Nucleus accumbens (tissue), 56 donors: Measurements from ENCODE around the gene CAAP1.
"Not testable (repeated sequence)": the region's sequence is repeated elsewhere in the genome, so short reads cannot be mapped to it uniquely, and the experiment has no call there.

ENCODE experiments used
- DNase-seq, 56 donors: peaks; one replicate each; lab custom pipeline; 2025; lab: John Stamatoyannopoulos, UW

The CAAP1 gene

GRCh38 chr9:26892251-26893029 is at the start of gene CAAP1:
Gene CAAP1 (minus strand): TSS chr9:26892802. CDS start chr9:26892715, 87 bp downstream.
- DNase-seq: peak; percentile 17 to 95 (median 86)

- no peak for DNase-seq
These were observed 48.2 kb upstream of the CAAP1 start for GRCh38 chr9:26940779-26941178.

- DNase-seq: no peak
These were observed 47.5 kb upstream of the CAAP1 start for GRCh38 chr9:26939955-26940711.

- DNase-seq: no peak
These were observed 45.3 kb upstream of the CAAP1 start for GRCh38 chr9:26937816-26938371.

- no peak for DNase-seq
These were observed 43.2 kb upstream of the CAAP1 start for GRCh38 chr9:26935847-26936246.

- DNase-seq: no peak
These were observed 36.4 kb upstream of the CAAP1 start for GRCh38 chr9:26928902-26929495.

GRCh38 chr9:26925609-26926008 is 33.0 kb upstream of the CAAP1 start:
- no peak for DNase-seq

GRCh38 chr9:26919698-26920097 is 27.1 kb upstream of the CAAP1 start:
- no peak for DNase-seq

- no peak for DNase-seq
These were observed 20.6 kb upstream of the CAAP1 start for GRCh38 chr9:26913138-26913668.

GRCh38 chr9:26904671-26905070 is 12.1 kb upstream of the CAAP1 start:
- DNase-seq: no peak

- DNase-seq: no peak
These were observed 11.5 kb upstream of the CAAP1 start for GRCh38 chr9:26904070-26904469.

- no peak for DNase-seq
These were observed 551 bp upstream of the CAAP1 start for GRCh38 chr9:26893030-26893676.

- DNase-seq: no peak
These were observed 876 bp downstream of the CAAP1 start for GRCh38 chr9:26891726-26892125.

- no peak for DNase-seq
These were observed 4.3 kb downstream of the CAAP1 start for GRCh38 chr9:26888271-26888670.

- DNase-seq: no peak
These were observed 10.4 kb downstream of the CAAP1 start for GRCh38 chr9:26882154-26882553.

- DNase-seq: no peak
These were observed 12.3 kb downstream of the CAAP1 start for GRCh38 chr9:26880262-26880661.

- not testable (repeated sequence) for DNase-seq
These were observed 17.4 kb downstream of the CAAP1 start for GRCh38 chr9:26875155-26875554.

- DNase-seq: no peak
These were observed 22.3 kb downstream of the CAAP1 start for GRCh38 chr9:26870292-26870691.

GRCh38 chr9:26863074-26863473 is 29.5 kb downstream of the CAAP1 start:
- no peak for DNase-seq

- peak in 5 of 56 donors; percentile 0 to 24 (median 1) for DNase-seq
These were observed 36.1 kb downstream of the CAAP1 start for GRCh38 chr9:26856413-26857032.
